H1 (cell line): Measurements from ENCODE around the gene ATG4D. TPM values are rescaled to one million over a fixed set of nuclear protein-coding genes. Genes with fewer than 3 reads are reported as not detected.

ENCODE experiments used
- CHD2 ChIP-seq: IDR thresholded peaks from 2 replicates; pipeline ENCODE4 v1.6.1; 2012; ENCODE audit warnings: low read length, improper control_type of control experiment
- JUND ChIP-seq: IDR thresholded peaks from 2 replicates; pipeline ENCODE4 v1.6.1; 2011; ENCODE audit warnings: mild to moderate bottlenecking, improper control_type of control experiment, low read length
- POLR2A ChIP-seq, 2 experiments: IDR thresholded peaks; 1 replicate in 1 of 2; 2 replicates in 1 of 2; pipeline ENCODE4 v1.6.1; 2011; ENCODE audit warnings: low read depth in 2 of 2, low read length in 2 of 2, mild to moderate bottlenecking in 2 of 2; ENCODE audit errors: control extremely low read depth in 1 of 2
- SIN3A ChIP-seq, 2 experiments: IDR thresholded peaks in 1 of 2; conservative IDR thresholded peaks in 1 of 2; 2 replicates each; pipeline ENCODE4 v1.6.1; 2011 to 2012; ENCODE audit warnings: low read length in 2 of 2, improper control_type of control experiment in 1 of 2, low read depth in 1 of 2, mild to moderate bottlenecking in 1 of 2
- SRF ChIP-seq: IDR thresholded peaks from 2 replicates; pipeline ENCODE4 v1.6.1; 2011; ENCODE audit warnings: mild to moderate bottlenecking, low read depth, low read length, moderate library complexity
- polyA plus RNA-seq, 7 experiments: library from polyadenylated mRNA; depleted of rRNA in 3 of 7; stranded (reverse) in 5 of 7; unstranded in 2 of 7; fragments of >200 nt in 5 of 7; fragments of 200-250 nt in 2 of 7; gene quantifications; 1 replicate in 5 of 7; 2 replicates in 1 of 7; 4 replicates in 1 of 7; pipeline versions ENCODE4 v1.2.1 to v1.2.3, GENCODE V29; 2011 to 2013; ENCODE audit warnings: missing spikeins in 2 of 7, mixed read lengths in 2 of 7
- total RNA-seq: library from RNA; stranded (reverse); fragmentation: NEBNext Ultra II Directional; extraction: Animal tissue kit (Norgen Biotek cat#: 25700); gene quantifications from 2 replicates; pipeline ENCODE4 v1.2.1, GENCODE V29; 2021

The ATG4D gene
- total and polyA plus RNA-seq, 2 of the 8 experiments (the other 6 are each of a cell fraction or from before 2014, with no cell fraction given): 39.6 to 43.7 TPM

DNA sequence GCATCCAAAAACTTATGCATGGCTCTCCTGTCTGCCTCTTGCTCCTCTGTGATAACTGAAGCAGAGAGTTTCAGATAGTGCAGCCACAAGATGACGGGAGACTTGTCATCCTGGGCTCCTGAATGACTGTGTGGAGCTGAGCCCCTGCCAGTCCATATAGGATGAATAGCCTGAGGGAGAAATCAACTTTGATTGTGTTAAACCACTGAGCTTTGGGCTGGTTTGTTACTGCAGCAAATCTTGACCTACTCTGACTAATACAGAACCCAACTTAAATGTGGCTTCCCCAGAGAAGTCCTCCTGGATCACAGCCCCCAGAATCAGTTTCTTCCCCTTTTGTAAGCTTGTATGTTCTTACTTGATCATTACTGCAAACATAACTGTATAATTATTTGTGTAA, 11.2 kb upstream of the ATG4D start (continued):
- no peak for TF ChIP-seq SIN3A (conservative IDR thresholded peaks at IDR 0.05 in 1 of 2, IDR thresholded peaks at IDR 0.05 in 1 of 2; ENCODE audit: low read depth in 1 of 2, low read length in 2 of 2)
- TF ChIP-seq CHD2: no peak
- TF ChIP-seq JUND: no peak
- no peak for TF ChIP-seq SRF
- TF ChIP-seq POLR2A (IDR thresholded peaks at IDR 0.05; ENCODE audit: control extremely low read depth in 1 of 2, low read depth in 2 of 2, low read length in 2 of 2): no peak
